ENCODE measurements around the gene TCF7L2. TPM values are rescaled to one million over a fixed set of nuclear protein-coding genes. Genes with fewer than 3 reads are reported as not detected.
A peak's percentile ranks its signal among the peaks of the same experiment; 100 is the strongest.

TCF7L2 gene
- total RNA-seq, 3 donors from 2014 or later, result 33.1 to 44.2 (median 34.1) TPM

DNA sequence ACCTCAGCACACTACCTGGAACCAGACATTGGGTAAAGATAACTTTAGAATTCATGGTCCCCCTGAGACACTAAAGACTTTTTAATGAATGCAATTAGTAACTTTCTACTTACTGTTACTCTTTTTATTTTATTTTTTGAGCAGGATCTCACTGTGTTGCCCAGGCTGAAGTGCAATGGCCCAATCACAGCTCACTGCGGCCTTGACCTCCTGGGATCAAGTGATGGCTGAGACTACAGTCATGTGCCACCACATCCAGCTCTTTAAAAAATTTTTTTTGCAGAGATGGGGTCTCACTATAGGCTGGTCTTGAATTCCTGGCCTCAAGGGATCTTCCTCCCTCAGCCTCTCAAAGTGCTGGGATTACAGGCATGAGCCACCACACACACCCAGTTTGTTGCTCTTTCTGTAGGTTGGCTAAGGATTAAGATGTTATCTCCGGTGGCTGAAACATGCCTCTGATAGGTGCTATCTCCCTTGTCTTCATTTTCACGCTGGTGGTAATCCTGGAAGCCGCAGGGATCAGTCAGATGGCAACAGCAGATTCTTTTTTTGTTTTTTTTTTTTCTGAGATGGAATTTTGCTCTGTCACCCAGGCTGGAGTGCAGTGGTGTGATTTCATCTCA lies 128.3 kb downstream of the TCF7L2 start:
- no peaks in the 10 kb centered on the region for H3K36me3 ChIP-seq
- intact Hi-C loops (cut with DNase I; ENCODE audit: low total_unique reads), result no loop called here
- no peaks in the 10 kb centered on the region for H3K27me3 ChIP-seq
- H3K9me3 ChIP-seq, result no peaks in the 10 kb centered on the region
- no peaks in the 10 kb centered on the region for H3K4me1 ChIP-seq
- TF ChIP-seq, protein P1, sequence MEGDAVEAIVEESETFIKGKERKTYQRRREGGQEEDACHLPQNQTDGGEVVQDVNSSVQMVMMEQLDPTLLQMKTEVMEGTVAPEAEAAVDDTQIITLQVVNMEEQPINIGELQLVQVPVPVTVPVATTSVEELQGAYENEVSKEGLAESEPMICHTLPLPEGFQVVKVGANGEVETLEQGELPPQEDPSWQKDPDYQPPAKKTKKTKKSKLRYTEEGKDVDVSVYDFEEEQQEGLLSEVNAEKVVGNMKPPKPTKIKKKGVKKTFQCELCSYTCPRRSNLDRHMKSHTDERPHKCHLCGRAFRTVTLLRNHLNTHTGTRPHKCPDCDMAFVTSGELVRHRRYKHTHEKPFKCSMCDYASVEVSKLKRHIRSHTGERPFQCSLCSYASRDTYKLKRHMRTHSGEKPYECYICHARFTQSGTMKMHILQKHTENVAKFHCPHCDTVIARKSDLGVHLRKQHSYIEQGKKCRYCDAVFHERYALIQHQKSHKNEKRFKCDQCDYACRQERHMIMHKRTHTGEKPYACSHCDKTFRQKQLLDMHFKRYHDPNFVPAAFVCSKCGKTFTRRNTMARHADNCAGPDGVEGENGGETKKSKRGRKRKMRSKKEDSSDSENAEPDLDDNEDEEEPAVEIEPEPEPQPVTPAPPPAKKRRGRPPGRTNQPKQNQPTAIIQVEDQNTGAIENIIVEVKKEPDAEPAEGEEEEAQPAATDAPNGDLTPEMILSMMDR (IDR thresholded peaks at IDR 0.05), result no peak
- no peak for TF ChIP-seq POLR2AphosphoS5 (IDR thresholded peaks at IDR 0.05)
- no peak for TF ChIP-seq POLR2A (IDR thresholded peaks at IDR 0.05)
- no peak for DNase-seq (ENCODE audit: low spot score in 2 of 2)
- peak overlapping the region in 1 of 2 donors; percentile 17 for H3K27ac ChIP-seq
- no peak overlapping the region for H3K4me3 ChIP-seq

DNA sequence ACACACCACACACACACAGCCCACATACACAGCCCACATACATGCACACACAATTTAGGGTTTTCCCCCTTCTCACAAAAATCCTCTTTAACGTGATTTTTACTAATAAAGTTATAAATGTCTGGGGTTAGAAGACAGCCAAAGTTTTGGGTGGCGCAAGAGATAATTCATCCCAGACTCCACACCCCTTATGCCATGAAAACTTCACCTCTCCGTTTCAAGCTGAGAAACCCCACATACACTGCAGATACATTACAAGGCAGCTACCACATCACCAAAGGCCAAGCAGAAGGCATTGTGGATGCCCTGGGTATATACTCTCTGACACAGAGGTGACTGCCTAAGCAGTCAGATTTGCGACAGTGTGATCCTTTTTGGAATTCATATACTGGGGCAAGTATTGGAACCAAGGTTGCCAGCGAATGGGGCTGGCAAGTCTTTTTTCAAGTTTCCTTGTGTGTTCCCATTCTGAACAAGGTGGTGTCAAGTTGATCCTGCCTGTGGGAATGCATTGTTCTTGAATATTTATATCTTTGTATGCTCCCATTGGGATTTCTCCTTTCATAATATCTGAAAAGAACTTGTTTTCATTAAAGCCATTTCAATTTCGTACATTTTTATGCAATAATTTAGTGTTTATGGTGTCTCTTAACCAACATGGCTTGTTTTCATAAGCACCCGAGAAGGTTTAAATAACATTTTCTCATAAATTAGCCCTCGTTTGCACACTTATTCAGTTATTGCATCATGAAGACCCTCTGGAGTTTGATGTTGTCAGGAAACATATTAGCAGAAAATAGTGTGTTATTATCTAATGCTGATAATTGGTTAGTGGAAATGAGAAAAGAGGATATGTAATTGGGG lies 130.2 kb downstream of the TCF7L2 start:
- intact Hi-C loops (cut with DNase I; ENCODE audit: low total_unique reads), result no loop called here
- Histone ChIP-seq H3K4me3 (no peak overlapping the region), H3K27ac (peak overlapping the region in 1 of 2 donors; percentile 54), H3K9me3 (no peaks in the 10 kb centered on the region), H3K4me1 (no peaks in the 10 kb centered on the region), H3K36me3 (no peaks in the 10 kb centered on the region), H3K27me3 (no peaks in the 10 kb centered on the region)
- no peak for DNase-seq (ENCODE audit: low spot score in 2 of 2)
- TF ChIP-seq, protein P1 (IDR thresholded peaks at IDR 0.05), result no peak
- TF ChIP-seq POLR2AphosphoS5 (IDR thresholded peaks at IDR 0.05), result no peak
- no peak for TF ChIP-seq POLR2A (IDR thresholded peaks at IDR 0.05)

DNA sequence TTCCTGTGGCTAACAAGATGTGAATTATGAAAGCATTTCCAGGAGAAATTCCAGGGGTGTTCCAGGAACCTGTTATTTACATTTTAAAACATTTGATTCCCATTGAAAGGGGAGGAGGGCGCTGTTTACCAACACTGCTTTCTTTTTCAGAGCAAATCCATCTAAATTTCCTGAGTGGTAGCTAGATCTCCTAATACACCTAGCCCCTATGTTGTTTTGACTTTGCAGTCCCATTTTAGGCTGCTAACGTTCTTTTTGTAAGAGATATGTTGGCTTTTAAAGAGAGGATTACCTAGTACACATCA lies 130.8 kb downstream of the TCF7L2 start:
- H3K9me3 ChIP-seq, result no peaks in the 10 kb centered on the region
- TF ChIP-seq POLR2A (IDR thresholded peaks at IDR 0.05) (no peak), POLR2AphosphoS5 (IDR thresholded peaks at IDR 0.05) (no peak)
- TF ChIP-seq, protein P1 (IDR thresholded peaks at IDR 0.05), result no peak
- peak overlapping the region in 1 of 2 donors; percentile 54 for H3K27ac ChIP-seq
- H3K4me3 ChIP-seq, result no peak overlapping the region
- intact Hi-C loops (cut with DNase I; ENCODE audit: low total_unique reads), result no loop called here
- H3K36me3 ChIP-seq, result no peaks in the 10 kb centered on the region
- no peaks in the 10 kb centered on the region for H3K27me3 ChIP-seq
- DNase-seq (ENCODE audit: low spot score in 2 of 2), result no peak
- no peaks in the 10 kb centered on the region for H3K4me1 ChIP-seq

DNA sequence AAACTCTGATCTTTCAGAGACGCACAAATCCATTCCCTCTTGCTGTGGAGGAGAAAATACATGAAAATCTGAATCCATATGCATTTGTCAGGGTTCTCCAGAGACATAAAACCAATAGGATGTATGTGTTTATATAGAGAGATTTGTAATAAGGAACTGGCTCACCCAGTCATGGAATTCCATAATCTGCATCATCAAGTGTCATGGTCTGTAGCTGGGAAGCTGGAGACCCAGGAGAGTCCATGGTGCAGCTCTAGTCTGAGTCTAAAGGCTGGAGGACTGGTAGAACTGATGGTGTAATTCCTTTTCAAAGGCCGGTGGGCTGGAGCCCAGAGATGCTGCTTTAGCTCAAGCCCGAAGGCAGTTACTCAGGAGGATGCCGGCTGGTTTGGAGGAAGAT lies 134.0 kb downstream of the TCF7L2 start:
- DNase-seq (ENCODE audit: low spot score in 2 of 2), result no peak
- no peak overlapping the region for H3K4me3 ChIP-seq
- TF ChIP-seq POLR2A (IDR thresholded peaks at IDR 0.05) (no peak), POLR2AphosphoS5 (IDR thresholded peaks at IDR 0.05) (no peak)
- TF ChIP-seq, protein P1 (IDR thresholded peaks at IDR 0.05), result no peak
- H3K27ac ChIP-seq, result peak overlapping the region in 1 of 2 donors; percentile 38
- peaks cover 0 to 3% of the 10 kb centered on the region in 2 donors for H3K4me1 ChIP-seq
- no peaks in the 10 kb centered on the region for H3K36me3 ChIP-seq
- H3K27me3 ChIP-seq, result no peaks in the 10 kb centered on the region
- intact Hi-C loops (cut with DNase I; ENCODE audit: low total_unique reads), result loop anchor here (2.0 kb wide), 1 partner anchor 45 kb away; no protein-coding TSS in a partner anchor
- H3K9me3 ChIP-seq, result no peaks in the 10 kb centered on the region

DNA sequence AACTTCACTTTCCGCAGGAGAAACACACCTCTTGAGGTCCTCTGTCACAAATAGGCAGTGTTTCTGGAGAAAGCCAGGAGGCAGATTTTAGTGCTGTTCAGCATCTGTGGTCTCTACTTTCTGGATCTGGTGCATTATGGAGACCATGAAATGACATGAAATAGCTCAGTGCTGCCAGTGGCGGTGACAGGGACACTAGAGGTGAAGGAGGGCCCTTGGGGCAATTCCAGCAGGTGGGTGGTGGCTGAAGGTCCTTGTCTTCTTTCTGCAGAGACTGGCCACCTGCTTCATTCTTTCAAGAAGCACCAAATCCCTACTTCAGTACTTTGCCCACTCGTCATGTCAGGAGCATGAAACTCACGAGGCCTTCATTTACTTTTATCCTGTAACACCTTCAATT lies 135.7 kb downstream of the TCF7L2 start:
- intact Hi-C loops (cut with DNase I; ENCODE audit: low total_unique reads), result loop anchor here (2.0 kb wide), 1 partner anchor 43 kb away; no protein-coding TSS in a partner anchor
- Histone ChIP-seq H3K27me3 (no peaks in the 10 kb centered on the region), H3K9me3 (no peaks in the 10 kb centered on the region), H3K27ac (peak overlapping the region in 1 of 2 donors; percentile 49), H3K36me3 (no peaks in the 10 kb centered on the region), H3K4me1 (peaks cover 0 to 3% of the 10 kb centered on the region in 2 donors), H3K4me3 (no peak overlapping the region)
- TF ChIP-seq POLR2A (IDR thresholded peaks at IDR 0.05), result no peak
- no peak for DNase-seq (ENCODE audit: low spot score in 2 of 2)
